Neural progenitor cell (in vitro differentiated cells): ENCODE data around the gene PLGRKT.

ENCODE experiments used
- CTCF ChIP-seq: fragments of 200-600 bp; sonication (generic); IDR thresholded peaks from 2 replicates; pipeline ENCODE4 v1.5.1; 2017; ENCODE audit warnings: antibody characterized with exemption, mild to moderate bottlenecking
- EZH2phosphoT487 ChIP-seq: fragments of 200-600 bp; sonication (generic); IDR thresholded peaks from 2 replicates; pipeline ENCODE4 v1.6.1; 2017; ENCODE audit warnings: antibody characterized with exemption

DNA sequence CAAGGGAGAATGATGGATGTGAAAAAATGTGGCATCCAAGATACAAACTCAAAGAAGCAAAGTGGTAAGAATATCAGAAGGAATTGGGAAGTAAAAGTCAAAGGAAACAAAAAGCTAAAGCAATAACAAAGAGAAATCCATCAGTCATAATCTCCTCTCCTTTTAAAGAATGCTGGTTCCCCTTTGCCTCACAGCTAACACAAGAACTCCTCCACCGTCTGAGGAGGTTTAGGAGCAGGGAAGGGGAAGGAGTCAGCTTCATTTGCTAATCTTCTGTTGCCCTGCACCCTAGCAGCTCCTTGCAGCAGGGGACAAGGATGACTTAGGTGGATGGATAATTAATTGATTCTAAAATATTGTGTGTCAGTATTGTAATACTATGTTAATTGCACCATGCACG, 29.0 kb upstream of the PLGRKT start:
- no peak for TF ChIP-seq CTCF
- TF ChIP-seq EZH2phosphoT487, result no peak
